GM21515 (cell line): ENCODE results near the gene GGCX.

Experiments
- ATAC-seq: cut with Tn5 transposase; IDR thresholded peaks from one replicate; pipeline ENCODE4 v1.9.1; 2021; ENCODE audit not compliant: unreplicated experiment

GGCX gene

GRCh38 chr2:85522090-85522647 is 39.1 kb downstream of the GGCX start:
- no peak for ATAC-seq

- no peak for ATAC-seq
Observed at GRCh38 chr2:85516653-85517389, 44.5 kb downstream of the GGCX start.

- no peak for ATAC-seq
Observed at GRCh38 chr2:85514323-85514722, 47.0 kb downstream of the GGCX start.

GRCh38 chr2:85511008-85511811 is 50.1 kb downstream of the GGCX start:
- ATAC-seq, result no peak

- ATAC-seq, result no peak
Observed at GRCh38 chr2:85506768-85507181, 54.5 kb downstream of the GGCX start.

GRCh38 chr2:85505551-85506238 is 55.6 kb downstream of the GGCX start:
- ATAC-seq, result no peak

- ATAC-seq, result no peak
Observed at GRCh38 chr2:85504778-85505261, 56.5 kb downstream of the GGCX start.

- ATAC-seq, result no peak
Observed at GRCh38 chr2:85503851-85504777, 57.2 kb downstream of the GGCX start.

GRCh38 chr2:85503168-85503850 is 58.0 kb downstream of the GGCX start:
- ATAC-seq, result no peak

- ATAC-seq, result no peak
Observed at GRCh38 chr2:85502720-85503119, 58.6 kb downstream of the GGCX start.

GRCh38 chr2:85501248-85501647 is 60.0 kb downstream of the GGCX start:
- no peak for ATAC-seq

GRCh38 chr2:85497944-85498630 is 63.2 kb downstream of the GGCX start:
- no peak for ATAC-seq

- no peak for ATAC-seq
Observed at GRCh38 chr2:85496436-85496835, 64.9 kb downstream of the GGCX start.
